Cardiac ventricle fibroblast (primary cell): ENCODE results near the gene UCP2. TPM values are rescaled to one million over a fixed set of nuclear protein-coding genes. Genes with fewer than 3 reads are reported as not detected.

Source experiments
- total RNA-seq: library from RNA; depleted of rRNA; stranded (reverse); fragments of >200 nt; gene quantifications from 2 replicates; pipeline ENCODE4 v1.2.3, GENCODE V29; 2015

UCP2 gene
- 0.50 TPM in 1 of 2 replicates, not detected in the other for total RNA-seq

GRCh38 chr11:73982595-73982989 lies at the start of gene UCP2:
Gene UCP2 (minus strand): TSS chr11:73982843. CDS start chr11:73978378, 4,465 bp downstream.

GRCh38 chr11:74008373-74009229 lies 26.0 kb upstream of the UCP2 start, which contains the start of gene UCP3:
Gene UCP3 (minus strand): TSS chr11:74009085. CDS start chr11:74007042, 2,043 bp downstream.

GRCh38 chr11:73950869-73951710 lies 31.6 kb downstream of the UCP2 start, which contains the start of gene DNAJB13:
Gene DNAJB13 (plus strand): TSS chr11:73951026. CDS start chr11:73951070, 44 bp downstream.

Other genes starting within 250 kb of the UCP2 start
- gene RAB6A, start 221.8 kb downstream of the UCP2 start, total RNA-seq, result 109 and 115 TPM in 2 replicates
- gene MRPL48, start 195.0 kb downstream of the UCP2 start, total RNA-seq, result 17.5 and 25.1 TPM in 2 replicates
- 58.5 and 64.4 TPM in 2 replicates for gene COA4, start 106.0 kb downstream of the UCP2 start, total RNA-seq
- gene PAAF1, start 105.8 kb downstream of the UCP2 start, total RNA-seq, result 10.7 and 14.1 TPM in 2 replicates
- gene DNAJB13, start 31.8 kb downstream of the UCP2 start, total RNA-seq, result not detected in 2 replicates
- gene UCP3, start 26.2 kb upstream of the UCP2 start, total RNA-seq, result 0.50 TPM in 1 of 2 replicates, not detected in the other
- 6.1 and 10.6 TPM in 2 replicates for gene C2CD3, start 188.2 kb upstream of the UCP2 start, total RNA-seq
- 22.3 and 34.2 TPM in 2 replicates for gene PPME1, start 188.4 kb upstream of the UCP2 start, total RNA-seq